Right cardiac atrium (tissue), 5 donors: Measurements from ENCODE around the gene LAP3. TPM values are rescaled to one million over a fixed set of nuclear protein-coding genes. Genes with fewer than 3 reads are reported as not detected.

ENCODE experiments used
- ATAC-seq, 2 donors: fragments of 200-7000 bp; cut with Tn5 transposase; one replicate each; pipeline versions ENCODE4 v1.8.0 to v1.9.1; 2020; ENCODE audit warnings: moderate library complexity in 2 of 2, mild to moderate bottlenecking in 1 of 2
- DNase-seq, 3 donors: peaks; one replicate each; pipeline ENCODE4 v3.0.0-alpha.2; 2020
- H3K27ac ChIP-seq: one replicate; pipeline ENCODE4 v1.5.1; 2013; ENCODE audit warnings: mild to moderate bottlenecking, low read length, control low read depth, moderate library complexity
- H3K27me3 ChIP-seq: one replicate; pipeline ENCODE4 v1.6.1; 2013; ENCODE audit not compliant: control insufficient read depth, insufficient read depth
- H3K4me1 ChIP-seq: one replicate; pipeline ENCODE4 v1.6.1; 2013; ENCODE audit warnings: low read length; ENCODE audit not compliant: control insufficient read depth, insufficient read depth
- H3K4me3 ChIP-seq: one replicate; pipeline ENCODE4 v1.5.1; 2013; ENCODE audit warnings: low read length, control low read depth
- H3K9me3 ChIP-seq: one replicate; pipeline ENCODE4 v1.6.1; 2013; ENCODE audit warnings: low read length; ENCODE audit not compliant: control insufficient read depth
- WGBS: extraction: QIAGEN DNeasy Blood & Tissue Kit; methylation state at CpG from one replicate; pipeline ENCODE4 v1.1.7; 2013; 5-methylcytosine and 5-hydroxymethylcytosine counted together
- intact Hi-C, 4 donors: fragments of 100-400 bp; cut with DNase I; formaldehyde crosslinking; loops; one replicate each; pipeline versions ENCODE4 v1.11.0 to v1.14.0; 2022 to 2023
- polyA plus RNA-seq: library from polyadenylated mRNA; stranded (reverse); fragments of 200-250 nt; gene quantifications from one replicate; pipeline ENCODE4 v1.2.3, GENCODE V29; 2013
- total RNA-seq, 4 donors: library from RNA; stranded (reverse); fragmentation: NEBNext Ultra II Directional; extraction: Animal tissue kit (Norgen Biotek cat#: 25700); gene quantifications; one replicate each; pipeline ENCODE4 v1.2.1, GENCODE V29; 2021
- donor health status: healthy with polysubstance abuse.
- donor health status: DM: no; HTN: yes; CAD: no.
- donor health status: DM: no; HTN: no; CAD: no.
- donor health status: DM: no; HTN: yes; CAD: no; lungs with severe emphysema.
- donor health status: DM: yes; HTN: yes; CAD: no.

The LAP3 gene
- total and polyA plus RNA-seq, 5 donors, result 31.2 to 61.6 (median 41.3) TPM

DNA sequence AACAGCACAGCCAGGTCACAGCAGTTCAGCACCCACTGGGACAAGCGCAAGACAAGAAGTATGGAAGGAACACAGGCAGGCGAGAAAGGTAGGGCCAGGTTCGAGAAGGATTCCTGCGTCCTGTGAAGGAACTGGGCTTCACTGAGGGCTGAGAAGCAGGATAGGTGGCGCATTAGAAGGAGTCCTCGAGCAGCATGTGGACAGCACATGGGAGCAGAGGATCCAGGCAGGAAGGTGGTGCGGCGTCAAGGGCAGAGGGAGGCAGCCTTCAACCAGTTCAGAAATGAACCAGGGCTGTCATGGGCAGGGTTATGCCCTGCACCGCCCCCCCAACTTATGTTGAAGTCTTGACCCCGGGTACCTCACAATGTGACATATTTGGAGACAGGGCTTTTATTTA lies 30.8 kb upstream of the LAP3 start:
- Histone ChIP-seq H3K27me3 (no peaks in the 10 kb centered on the region), H3K4me3 (no peak overlapping the region), H3K27ac (no peak overlapping the region), H3K4me1 (no peaks in the 10 kb centered on the region), H3K9me3 (no peaks in the 10 kb centered on the region)
- intact Hi-C loops, result loop anchor here in 1 of 4 donors (5.0 kb wide), 2 partner anchors 91 to 1046 kb away; no protein-coding TSS in a partner anchor
- no peak for ATAC-seq
- 87% methylated on average over 10 of the region's 10 CpGs for WGBS
- no peak for DNase-seq

DNA sequence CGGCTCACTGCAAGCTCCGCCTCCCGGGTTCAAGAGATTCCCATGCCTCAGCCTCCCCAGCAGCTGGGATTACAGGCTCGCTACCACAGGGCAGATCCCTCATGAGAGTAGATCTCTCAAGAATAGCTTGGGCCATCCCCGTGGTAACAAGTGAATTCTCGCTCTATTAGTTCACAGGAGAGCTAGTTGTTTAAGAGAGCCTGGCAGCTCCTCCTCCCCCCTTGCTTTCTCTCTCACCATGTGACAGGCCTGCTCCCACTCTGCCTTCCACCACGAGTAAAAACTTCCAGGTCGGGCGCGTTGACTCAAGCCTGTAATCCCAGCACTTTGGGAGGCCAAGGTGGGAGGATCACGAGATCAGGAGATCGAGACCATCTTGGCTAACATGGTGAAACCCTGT lies 30.3 kb upstream of the LAP3 start:
- DNase-seq (no peak), ATAC-seq (no peak)
- no peak overlapping the region for H3K4me3 ChIP-seq
- no peaks in the 10 kb centered on the region for H3K27me3 ChIP-seq
- H3K4me1 ChIP-seq, result no peaks in the 10 kb centered on the region
- WGBS, result 85% methylated on average over 12 of the region's 12 CpGs
- H3K27ac ChIP-seq, result no peak overlapping the region
- no peaks in the 10 kb centered on the region for H3K9me3 ChIP-seq
- intact Hi-C loops, result loop anchor here in 1 of 4 donors (5.0 kb wide), 2 partner anchors 91 to 1046 kb away; no protein-coding TSS in a partner anchor

DNA sequence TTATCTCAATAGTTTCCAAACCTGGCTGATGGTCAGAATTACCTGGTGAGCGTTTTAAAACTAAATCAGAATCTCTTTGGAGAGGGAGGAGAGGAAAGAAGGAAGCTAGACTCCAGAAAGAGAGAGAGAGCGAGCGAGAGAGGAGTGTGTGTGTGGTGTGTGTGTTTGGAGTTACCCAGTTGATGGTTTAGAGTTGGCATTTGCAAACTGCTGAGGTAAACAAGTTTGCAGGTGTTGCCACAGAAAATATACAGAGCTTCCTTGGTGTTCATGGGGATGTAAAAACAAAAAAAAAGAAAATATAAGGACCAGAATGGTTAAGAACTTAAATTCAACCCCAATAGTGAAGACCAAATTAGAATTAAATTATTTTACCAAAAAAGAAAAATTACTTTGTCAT lies 26.4 kb upstream of the LAP3 start:
- no peak overlapping the region for H3K27ac ChIP-seq
- WGBS, result 93% methylated on average over 3 of the region's 3 CpGs

DNA sequence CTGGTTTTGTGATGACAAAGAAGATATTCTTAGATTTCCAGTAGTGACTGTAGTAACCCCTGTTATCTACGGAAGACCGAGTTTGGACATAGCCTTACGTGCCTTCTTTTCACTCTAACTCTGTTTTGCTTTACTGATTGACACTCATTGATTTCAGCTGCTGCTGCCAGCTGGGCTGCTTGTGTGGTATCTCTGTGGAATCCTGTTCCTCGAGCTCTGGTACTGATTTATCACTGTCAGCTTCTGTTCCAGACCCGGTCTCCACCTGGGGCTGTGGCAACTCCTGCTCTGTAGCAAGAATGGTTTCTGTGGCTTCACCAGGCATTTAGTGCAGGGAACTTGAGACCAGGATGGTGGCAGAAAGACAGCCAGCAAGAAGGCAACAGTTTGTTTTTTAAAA lies 24.6 kb upstream of the LAP3 start:
- Histone ChIP-seq H3K27me3 (no peaks in the 10 kb centered on the region), H3K27ac (no peak overlapping the region), H3K4me1 (no peaks in the 10 kb centered on the region), H3K9me3 (no peaks in the 10 kb centered on the region), H3K4me3 (no peak overlapping the region)
- ATAC-seq (no peak), DNase-seq (no peak)
- 19% methylated on average over 5 of the region's 5 CpGs for WGBS
- intact Hi-C loops, result loop anchor here in 3 of 4 donors (5.0 to 10.0 kb wide), 3 partner anchors 82 to 1042 kb away; no protein-coding TSS in a partner anchor

More for the DNA sequence above, 26.4 kb upstream of the LAP3 start:
- no peaks in the 10 kb centered on the region for H3K27me3 ChIP-seq
- ATAC-seq, result no peak
- H3K9me3 ChIP-seq, result no peaks in the 10 kb centered on the region
- intact Hi-C loops, result loop anchor here in 3 of 4 donors (2.0 to 10.0 kb wide), 4 partner anchors 84 to 1044 kb away; no protein-coding TSS in a partner anchor
- H3K4me1 ChIP-seq, result no peaks in the 10 kb centered on the region
- DNase-seq, result no peak
- H3K4me3 ChIP-seq, result no peak overlapping the region

DNA sequence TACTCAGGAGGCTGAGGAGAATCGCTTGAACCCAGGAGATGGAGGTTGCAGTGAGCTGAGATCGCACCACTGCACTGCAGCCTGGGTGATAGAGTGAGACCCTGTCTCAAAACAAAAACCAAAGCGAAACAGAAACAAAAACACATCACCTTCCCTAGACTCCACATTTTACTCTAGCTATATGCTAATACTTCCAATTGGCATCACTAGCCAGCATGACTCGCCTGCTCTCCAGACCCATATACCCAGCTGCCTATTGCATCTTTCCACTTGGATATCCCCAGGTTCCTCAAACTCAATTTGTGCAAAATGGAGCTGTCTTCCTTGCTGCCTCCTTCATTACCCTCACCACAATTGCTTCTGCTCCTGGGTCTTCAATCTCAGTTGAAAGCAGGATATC lies 22.4 kb upstream of the LAP3 start:
- 67% methylated on average over 4 of the region's 4 CpGs for WGBS
- intact Hi-C loops, result loop anchor here in 3 of 4 donors (5.0 to 10.0 kb wide), 3 partner anchors 80 to 1040 kb away; no protein-coding TSS in a partner anchor

DNA sequence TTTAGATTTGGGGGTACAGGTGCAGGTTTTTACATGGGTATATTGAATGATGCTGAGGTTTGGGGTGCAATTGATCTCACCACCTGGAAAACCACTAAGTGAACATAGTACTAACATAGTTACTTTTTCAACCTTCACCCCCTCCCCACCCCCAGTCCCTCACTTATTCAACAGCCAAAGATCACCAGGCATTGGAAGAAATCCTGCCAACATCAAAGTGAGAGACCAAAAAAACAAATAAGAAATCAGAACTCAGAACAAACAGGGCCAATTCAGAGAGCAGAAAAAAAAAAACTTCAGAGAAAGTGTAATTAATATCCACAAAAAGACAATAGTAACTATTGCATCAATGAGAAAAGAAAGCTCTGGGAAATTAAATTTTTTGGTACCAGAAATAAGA lies 20.5 kb upstream of the LAP3 start:
- H3K27ac ChIP-seq, result no peak overlapping the region
- H3K27me3 ChIP-seq, result no peaks in the 10 kb centered on the region
- DNase-seq (no peak), ATAC-seq (no peak)
- intact Hi-C loops, result loop anchor here in 2 of 4 donors (10.0 kb wide), 2 partner anchors 78 to 1038 kb away; no protein-coding TSS in a partner anchor
- H3K4me3 ChIP-seq, result no peak overlapping the region
- H3K4me1 ChIP-seq, result no peaks in the 10 kb centered on the region
- no peaks in the 10 kb centered on the region for H3K9me3 ChIP-seq

More for the DNA sequence above, 22.4 kb upstream of the LAP3 start:
- Histone ChIP-seq H3K4me1 (no peaks in the 10 kb centered on the region), H3K9me3 (no peaks in the 10 kb centered on the region), H3K27ac (no peak overlapping the region), H3K27me3 (no peaks in the 10 kb centered on the region), H3K4me3 (no peak overlapping the region)
- ATAC-seq, result no peak
- DNase-seq, result no peak

DNA sequence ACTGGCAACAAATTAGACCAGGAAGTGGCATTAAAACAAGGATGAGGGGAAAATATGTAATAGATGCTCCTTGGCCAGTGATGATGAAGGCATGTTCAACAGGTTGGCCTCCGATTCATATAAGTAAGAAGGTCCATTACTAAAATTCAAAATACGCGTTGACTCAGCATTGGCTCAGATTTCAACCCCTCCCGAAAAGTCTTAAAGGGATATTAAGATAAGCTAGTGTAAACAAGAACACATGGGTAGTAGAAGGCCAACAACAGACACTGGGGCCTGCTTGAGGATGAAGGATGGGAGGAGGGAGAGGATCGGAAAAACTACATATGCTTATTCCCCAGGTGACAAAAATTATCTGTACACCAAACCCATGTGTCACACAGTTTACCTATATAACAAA lies 19.1 kb upstream of the LAP3 start:
- ATAC-seq (no peak), DNase-seq (no peak)
- intact Hi-C loops, result loop anchor here in 2 of 4 donors (10.0 kb wide), 2 partner anchors 77 to 1037 kb away; no protein-coding TSS in a partner anchor
- Histone ChIP-seq H3K27ac (no peak overlapping the region), H3K9me3 (no peaks in the 10 kb centered on the region), H3K27me3 (no peaks in the 10 kb centered on the region), H3K4me3 (no peak overlapping the region), H3K4me1 (no peaks in the 10 kb centered on the region)
- 64% methylated on average over 5 of the region's 5 CpGs for WGBS

DNA sequence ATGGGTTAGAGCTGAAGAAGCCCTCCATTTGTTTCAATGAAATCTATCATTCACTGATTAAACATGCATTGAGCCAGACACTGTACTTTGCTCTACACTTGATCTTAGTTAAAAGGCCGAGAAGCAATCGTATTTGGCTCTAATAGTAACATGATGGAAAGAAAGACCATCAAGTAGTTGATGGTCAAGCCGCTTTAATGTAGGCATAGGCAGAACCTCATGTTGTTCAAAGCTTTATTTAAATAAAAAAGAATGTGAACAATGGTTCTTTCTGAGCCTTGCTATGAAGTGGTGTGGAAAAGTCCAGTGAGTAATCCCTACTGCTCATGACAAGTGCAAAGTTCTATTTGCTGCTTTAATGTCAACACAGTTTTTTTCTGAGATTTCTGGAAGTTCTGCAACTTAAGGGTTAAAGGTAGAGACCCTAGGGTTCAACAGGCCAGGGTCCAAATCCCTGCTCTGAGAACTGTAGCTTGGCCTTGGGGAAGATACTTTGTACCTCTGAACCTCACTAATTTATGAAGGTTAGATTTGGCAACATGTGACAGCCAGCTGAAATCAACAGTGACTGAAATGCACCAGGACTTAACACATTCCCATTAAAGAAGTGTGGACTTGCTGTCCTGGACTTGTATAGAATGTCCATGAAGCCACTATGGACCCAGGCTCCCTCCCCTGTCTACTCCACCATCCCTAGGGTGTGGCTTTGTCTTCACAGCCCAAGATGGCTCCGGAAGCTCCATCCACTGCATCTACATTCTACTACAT lies 17.9 kb upstream of the LAP3 start:
- Histone ChIP-seq H3K4me1 (no peaks in the 10 kb centered on the region), H3K4me3 (no peak overlapping the region), H3K27me3 (no peaks in the 10 kb centered on the region), H3K27ac (no peak overlapping the region), H3K9me3 (no peaks in the 10 kb centered on the region)
- WGBS, result 91% methylated on average over 4 of the region's 4 CpGs
- no peak for DNase-seq
- no peak for ATAC-seq
- intact Hi-C loops, result loop anchor here in 2 of 4 donors (10.0 kb wide), 2 partner anchors 76 to 1036 kb away; no protein-coding TSS in a partner anchor

DNA sequence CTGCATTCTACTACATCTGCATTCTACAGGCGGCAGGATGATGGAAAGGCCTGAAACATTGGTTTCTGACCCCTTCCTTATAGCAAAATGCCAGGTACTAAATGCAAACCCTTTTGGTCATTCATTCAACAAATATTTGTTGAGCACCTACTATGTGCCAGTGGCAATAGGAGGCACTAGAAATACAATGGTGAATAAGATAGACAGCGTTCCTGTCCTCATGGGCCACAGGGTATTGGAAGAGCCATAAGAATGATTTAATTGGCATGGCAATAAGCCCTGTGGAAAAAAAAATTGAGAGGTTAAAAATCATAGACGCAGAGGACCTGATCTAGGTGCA lies 17.3 kb upstream of the LAP3 start:
- Histone ChIP-seq H3K9me3 (no peaks in the 10 kb centered on the region), H3K4me3 (no peak overlapping the region), H3K27me3 (no peaks in the 10 kb centered on the region), H3K27ac (no peak overlapping the region), H3K4me1 (no peaks in the 10 kb centered on the region)
- WGBS, result 90% methylated on average over 3 of the region's 3 CpGs
- intact Hi-C loops, result loop anchor here in 2 of 4 donors (10.0 kb wide), 2 partner anchors 75 to 1035 kb away; no protein-coding TSS in a partner anchor
- no peak for DNase-seq
- no peak for ATAC-seq

DNA sequence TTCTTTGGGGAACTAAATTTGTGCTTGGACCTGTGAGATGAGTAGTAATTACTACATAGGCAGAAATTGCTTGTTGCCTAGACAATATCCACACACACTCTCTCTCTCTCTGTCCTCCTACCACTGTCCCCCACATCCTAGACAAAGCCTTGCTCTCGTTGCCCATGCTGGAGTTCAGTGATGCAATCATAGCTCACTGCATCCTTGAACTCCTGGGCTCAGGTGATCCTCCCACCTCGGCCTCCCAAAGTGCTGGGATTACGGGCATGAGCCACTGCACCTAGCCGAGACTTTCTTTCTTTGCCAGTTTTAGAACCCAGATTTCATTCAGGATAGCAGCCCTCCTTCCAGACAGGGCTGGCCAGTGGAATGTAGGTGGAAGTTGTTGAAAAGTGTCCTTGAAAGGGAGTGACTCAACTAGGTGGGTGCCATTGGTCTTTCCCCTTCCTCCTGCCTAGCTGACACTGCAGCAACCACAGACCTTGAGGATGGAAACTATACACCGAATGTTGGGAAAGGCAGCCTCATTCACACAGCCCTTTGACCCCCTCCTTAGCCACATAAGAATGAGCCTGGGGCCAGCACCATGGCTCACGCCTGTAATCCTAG lies 16.8 kb upstream of the LAP3 start:
- intact Hi-C loops, result no loop called here
- ATAC-seq, result no peak
- no peak overlapping the region for H3K4me3 ChIP-seq
- DNase-seq, result no peak
- no peaks in the 10 kb centered on the region for H3K4me1 ChIP-seq
- 84% methylated on average over 6 of the region's 6 CpGs for WGBS
- no peaks in the 10 kb centered on the region for H3K27me3 ChIP-seq
- H3K9me3 ChIP-seq, result no peaks in the 10 kb centered on the region
- no peak overlapping the region for H3K27ac ChIP-seq

DNA sequence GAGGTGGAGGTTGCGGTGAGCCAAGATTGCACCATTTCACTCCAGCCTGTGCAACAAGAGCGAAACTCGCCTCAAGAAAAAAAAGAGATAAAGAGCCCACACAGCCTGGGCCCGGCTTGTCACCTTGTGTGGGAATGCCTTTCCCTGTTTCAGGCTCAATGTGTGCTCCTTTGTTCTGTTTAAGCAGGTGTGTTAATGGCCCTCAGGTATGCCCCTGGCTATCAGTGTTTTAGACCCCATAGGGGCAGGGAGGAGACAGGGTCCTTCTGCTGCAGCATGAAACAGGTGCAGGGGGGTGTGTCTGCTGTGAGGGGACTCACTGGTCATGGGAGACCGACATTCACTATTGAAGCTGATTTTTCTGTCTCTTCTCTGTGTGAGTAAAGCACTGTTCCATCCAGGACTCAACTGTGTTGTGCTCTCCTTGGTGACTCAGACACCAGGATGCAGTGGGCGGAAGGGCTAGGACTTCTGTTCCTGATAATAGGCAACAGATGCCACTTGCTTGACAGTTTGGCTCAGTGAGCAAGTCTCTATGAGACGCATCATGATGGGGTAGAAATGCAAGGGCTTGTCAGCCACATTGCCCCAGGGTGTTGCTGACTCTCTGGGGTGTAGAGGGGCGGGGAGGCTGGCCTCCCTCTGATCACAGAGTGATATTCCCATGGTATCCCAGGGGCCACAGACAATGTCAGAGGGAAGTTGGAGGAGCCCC lies 15.6 kb upstream of the LAP3 start:
- Histone ChIP-seq H3K27me3 (no peaks in the 10 kb centered on the region), H3K9me3 (no peaks in the 10 kb centered on the region), H3K4me3 (no peak overlapping the region), H3K4me1 (no peaks in the 10 kb centered on the region), H3K27ac (no peak overlapping the region)
- ATAC-seq (peak in 1 of 2 donors; percentile 25), DNase-seq (no peak)
- intact Hi-C loops, result no loop called here
- 82% methylated on average over 8 of the region's 8 CpGs for WGBS
